ENCODE measurements around the gene PLEKHJ1. TPM values are rescaled to one million over a fixed set of nuclear protein-coding genes. Genes with fewer than 3 reads are reported as not detected.

Gene PLEKHJ1
- total RNA-seq, 1 experiment from 2014 or later: 78.6 TPM

- intact Hi-C loops (cut with micrococcal nuclease; ENCODE audit: unreplicated experiment) (no loop called here), in situ Hi-C loops (cut with HindIII; ENCODE audit: low pct_unique_long_range_greater_than_20kb, low sequenced_read_pairs) (no loop called here)
- DNase-seq (ENCODE audit: low read depth, low spot score) (no peak), ATAC-seq (no peak)
- Histone ChIP-seq H3K4me1 (ENCODE audit: control insufficient read depth, insufficient read depth, low read length) (no peaks in the 10 kb centered on the region), H3K9me3 (ENCODE audit: control insufficient read depth, insufficient read depth, low read depth, low read length) (no peaks in the 10 kb centered on the region), H3K27me3 (ENCODE audit: control insufficient read depth, insufficient read depth, low read length) (no peaks in the 10 kb centered on the region), H3K27ac (ENCODE audit: low read length) (no peak overlapping the region), H3K4me3 (ENCODE audit: low read depth in 2 of 2, low read length in 2 of 2) (no peak overlapping the region), H3K36me3 (ENCODE audit: control insufficient read depth, insufficient read depth, low read length) (no peaks in the 10 kb centered on the region)
- no TSS peak for BruUV-seq (replicated peaks)
- ChIA-PET POLR2A (no interaction called here), CTCF (no interaction called here)
- TF ChIP-seq CTCF (IDR thresholded peaks at IDR 0.05): no peak
- TF ChIP-seq TCF7L2 (IDR thresholded peaks at IDR 0.05; ENCODE audit: low read depth, low read length): no peak
- no peak for TF ChIP-seq SIN3A (IDR thresholded peaks at IDR 0.05; ENCODE audit: borderline replicate concordance, insufficient read depth, low read depth, low read length)
- TF ChIP-seq REST (IDR thresholded peaks at IDR 0.05; ENCODE audit: insufficient read depth in 1 of 2, low read depth in 2 of 2, low read length in 1 of 2): no peak
- no peak for TF ChIP-seq POLR2AphosphoS5 (IDR thresholded peaks at IDR 0.05; ENCODE audit: low read depth, low read length)
Measured at GRCh38 chr19:2210987-2211740, 25.0 kb downstream of the PLEKHJ1 start.

- BruUV-seq (replicated peaks): no TSS peak
- Histone ChIP-seq H3K4me3 (ENCODE audit: low read depth in 2 of 2, low read length in 2 of 2) (no peak overlapping the region), H3K27me3 (ENCODE audit: control insufficient read depth, insufficient read depth, low read length) (no peaks in the 10 kb centered on the region), H3K9me3 (ENCODE audit: control insufficient read depth, insufficient read depth, low read depth, low read length) (no peaks in the 10 kb centered on the region), H3K27ac (ENCODE audit: low read length) (no peak overlapping the region), H3K36me3 (ENCODE audit: control insufficient read depth, insufficient read depth, low read length) (no peaks in the 10 kb centered on the region), H3K4me1 (ENCODE audit: control insufficient read depth, insufficient read depth, low read length) (no peaks in the 10 kb centered on the region)
- intact Hi-C loops (cut with micrococcal nuclease; ENCODE audit: unreplicated experiment): no loop called here
- CTCF ChIA-PET: no interaction called here
- POLR2A ChIA-PET: no interaction called here
- ATAC-seq: no peak
- DNase-seq (ENCODE audit: low read depth, low spot score): no peak
- in situ Hi-C loops (cut with HindIII; ENCODE audit: low pct_unique_long_range_greater_than_20kb, low sequenced_read_pairs): no loop called here
- TF ChIP-seq SIN3A (IDR thresholded peaks at IDR 0.05; ENCODE audit: borderline replicate concordance, insufficient read depth, low read depth, low read length) (no peak), TCF7L2 (IDR thresholded peaks at IDR 0.05; ENCODE audit: low read depth, low read length) (no peak), REST (IDR thresholded peaks at IDR 0.05; ENCODE audit: insufficient read depth in 1 of 2, low read depth in 2 of 2, low read length in 1 of 2) (no peak), CTCF (IDR thresholded peaks at IDR 0.05) (no peak), POLR2AphosphoS5 (IDR thresholded peaks at IDR 0.05; ENCODE audit: low read depth, low read length) (no peak)
Measured at GRCh38 chr19:2210206-2210605, 25.9 kb downstream of the PLEKHJ1 start.
